Omental fat pad (tissue), 4 donors: ENCODE results near the gene TAF1. TPM values are rescaled to one million over a fixed set of nuclear protein-coding genes. Genes with fewer than 3 reads are reported as not detected.
"Not testable (repeated sequence)": the region's sequence is repeated elsewhere in the genome, so short reads cannot be mapped to it uniquely, and the experiment has no call there.

Experiments used
- ATAC-seq: fragments of 150-250 bp; one replicate; pipeline ENCODE4 v1.9.1; 2016; ENCODE audit warnings: mild to moderate bottlenecking, moderate library complexity; ENCODE audit not compliant: low FRiP score
- DNase-seq: peaks from one replicate; pipeline ENCODE4 v3.0.0-alpha.2; 2019; ENCODE audit warnings: low spot score
- CTCF ChIP-seq, 3 donors: fragments of 450-650 bp; IDR thresholded peaks; one replicate each; pipeline ENCODE4 v1.5.1; 2016 to 2017; ENCODE audit warnings: antibody characterized with exemption in 3 of 3, mild to moderate bottlenecking in 3 of 3, moderate library complexity in 2 of 3
- total RNA-seq, 4 donors: library from RNA; depleted of rRNA; stranded (reverse); fragments of >200 nt; gene quantifications; one replicate each; pipeline ENCODE4 v1.1.0, GENCODE V29; 2016

Gene TAF1
- total RNA-seq, 4 donors from 2014 or later, result 26.3 to 74.2 (median 38.2) TPM

GRCh38 chrX:71493111-71493613, 127.0 kb downstream of the TAF1 start:
- ATAC-seq (peak; percentile 19), DNase-seq (no peak)
- TF ChIP-seq CTCF (IDR thresholded peaks at IDR 0.05), result no peak

- DNase-seq, ATAC-seq: not testable (repeated sequence)
Observed at GRCh38 chrX:71495979-71496378, 129.8 kb downstream of the TAF1 start.

- no peak for TF ChIP-seq CTCF (IDR thresholded peaks at IDR 0.05)
- DNase-seq (no peak), ATAC-seq (no peak)
Observed at GRCh38 chrX:71496476-71496875, 130.3 kb downstream of the TAF1 start.

GRCh38 chrX:71502080-71502479, 135.9 kb downstream of the TAF1 start:
- not testable (repeated sequence) for DNase-seq, ATAC-seq

- DNase-seq (no peak), ATAC-seq (no peak)
- TF ChIP-seq CTCF (IDR thresholded peaks at IDR 0.05), result no peak
Observed at GRCh38 chrX:71504346-71504745, 138.2 kb downstream of the TAF1 start.

- TF ChIP-seq CTCF (IDR thresholded peaks at IDR 0.05), result no peak
- ATAC-seq (no peak), DNase-seq (no peak)
Observed at GRCh38 chrX:71509289-71509688, 143.1 kb downstream of the TAF1 start.

- no peak for DNase-seq
- TF ChIP-seq CTCF (IDR thresholded peaks at IDR 0.05), result no peak
- no peak for ATAC-seq
Observed at GRCh38 chrX:71510161-71510560, 144.0 kb downstream of the TAF1 start.

GRCh38 chrX:71513731-71514130, 147.6 kb downstream of the TAF1 start:
- not testable (repeated sequence) for DNase-seq, ATAC-seq

- no peak for DNase-seq
- no peak for ATAC-seq
- TF ChIP-seq CTCF (IDR thresholded peaks at IDR 0.05), result no peak
Observed at GRCh38 chrX:71514367-71515037, 148.3 kb downstream of the TAF1 start.
